Retina (tissue), 1 donor: Measurements from ENCODE around the gene PSTPIP1.

ENCODE experiments used
- DNase-seq: peaks from one replicate; pipeline ENCODE4 v3.0.0-alpha.2; 2016

PSTPIP1 gene

DNA sequence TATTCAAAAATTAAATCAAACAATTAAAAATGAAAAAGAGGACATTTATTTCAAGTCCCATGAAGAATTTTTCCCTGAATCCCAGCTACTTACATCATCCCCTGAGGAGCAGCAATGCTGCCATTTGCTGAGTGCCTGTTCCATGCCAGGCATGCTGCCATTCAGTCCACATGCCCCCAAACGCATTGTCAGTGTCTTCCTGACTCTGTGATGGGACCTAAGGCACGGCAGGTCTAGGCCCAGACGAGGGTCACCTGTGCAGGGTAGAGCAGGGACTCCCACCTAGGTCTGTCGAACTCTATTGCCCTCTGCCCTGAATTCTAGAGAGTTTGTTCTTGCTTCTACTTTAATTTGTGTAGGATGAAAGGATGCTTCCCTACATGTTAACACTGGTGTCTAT lies 7.0 kb downstream of the PSTPIP1 start:
- no peak for DNase-seq

DNA sequence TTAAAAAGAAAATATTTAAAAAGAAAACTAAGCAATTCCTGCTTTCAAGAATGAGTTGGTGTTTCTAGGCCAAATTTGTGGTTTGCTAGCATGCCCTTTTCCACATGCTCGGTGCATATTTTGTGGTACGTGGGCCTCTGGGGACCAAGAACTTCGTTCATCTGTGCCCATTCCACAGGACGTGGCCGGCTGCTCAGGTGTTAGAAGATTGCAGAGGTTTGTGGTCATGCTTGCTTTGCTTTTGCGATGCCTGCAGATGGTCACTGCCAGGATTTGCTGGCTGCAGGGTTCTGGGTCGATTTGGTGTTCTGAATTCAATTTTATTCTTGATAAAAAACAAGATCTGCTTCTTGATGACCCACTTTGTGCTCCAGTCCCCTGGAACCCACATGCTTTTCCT lies 7.5 kb downstream of the PSTPIP1 start:
- DNase-seq = no peak

DNA sequence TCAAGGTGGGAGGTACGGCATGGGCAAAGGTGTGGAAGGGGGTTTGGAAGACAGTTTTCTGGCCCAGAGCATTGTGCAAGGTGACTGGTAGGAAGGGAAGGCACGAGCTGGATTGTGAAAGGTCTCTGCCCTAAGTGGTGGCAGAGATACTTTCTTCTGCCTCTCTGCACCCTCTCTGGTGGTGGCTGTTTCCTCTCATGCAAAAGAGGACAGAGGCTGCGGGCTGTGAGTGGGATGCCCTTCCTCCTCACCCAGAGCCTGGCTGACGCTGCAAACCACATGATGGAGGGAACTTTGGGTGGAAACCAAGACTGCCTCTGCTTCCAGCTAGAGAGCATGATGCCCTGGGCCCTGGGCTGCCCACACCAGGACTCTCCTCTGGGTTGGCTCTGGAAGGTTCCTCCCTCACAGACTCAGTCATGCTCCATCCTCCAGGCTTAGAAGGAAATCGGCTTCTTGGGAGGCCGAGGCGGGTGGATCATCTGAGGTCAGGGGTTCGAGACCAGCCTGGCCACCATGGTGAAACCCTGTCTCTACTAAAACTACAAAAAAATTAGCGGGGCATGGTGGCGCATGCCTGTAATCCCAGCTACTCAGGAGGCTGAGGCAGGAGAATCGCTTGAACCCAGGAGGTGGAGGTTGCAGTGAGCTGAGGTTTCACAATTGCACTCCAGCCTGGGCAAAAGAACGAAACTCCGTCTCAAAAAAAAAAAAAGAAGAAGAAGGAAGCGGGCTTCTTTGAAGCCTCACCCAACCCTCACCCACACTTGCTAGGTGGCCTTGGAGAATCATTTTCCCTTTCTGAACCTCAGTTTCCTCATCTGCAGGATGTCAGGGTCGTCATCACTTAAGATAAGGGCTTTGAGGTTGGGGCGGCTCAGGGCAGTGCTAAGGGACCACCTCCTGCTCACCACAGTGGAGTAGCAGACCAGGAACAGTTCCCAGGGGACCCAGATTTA lies 8.3 kb downstream of the PSTPIP1 start:
- no peak for DNase-seq

DNA sequence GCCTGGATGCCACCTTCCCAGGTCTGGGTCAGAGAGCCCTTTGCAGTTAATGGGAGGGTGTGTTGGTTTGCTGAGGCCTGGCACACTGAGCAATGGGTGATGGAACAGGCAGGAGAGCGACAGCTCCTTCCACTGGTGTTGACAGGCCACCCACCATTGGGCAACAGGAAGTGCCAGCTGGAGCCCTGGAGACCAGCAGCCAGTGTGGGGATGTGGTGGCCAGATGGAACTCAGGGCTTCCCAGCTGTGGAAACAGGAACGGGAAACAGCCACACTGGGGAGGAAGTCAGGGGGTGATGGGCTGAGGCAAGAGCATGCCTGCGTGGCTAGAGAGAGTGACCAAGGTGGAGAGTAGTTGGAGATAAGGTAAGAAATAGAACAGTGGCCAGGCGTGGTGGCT lies 9.3 kb downstream of the PSTPIP1 start:
- no peak for DNase-seq

DNA sequence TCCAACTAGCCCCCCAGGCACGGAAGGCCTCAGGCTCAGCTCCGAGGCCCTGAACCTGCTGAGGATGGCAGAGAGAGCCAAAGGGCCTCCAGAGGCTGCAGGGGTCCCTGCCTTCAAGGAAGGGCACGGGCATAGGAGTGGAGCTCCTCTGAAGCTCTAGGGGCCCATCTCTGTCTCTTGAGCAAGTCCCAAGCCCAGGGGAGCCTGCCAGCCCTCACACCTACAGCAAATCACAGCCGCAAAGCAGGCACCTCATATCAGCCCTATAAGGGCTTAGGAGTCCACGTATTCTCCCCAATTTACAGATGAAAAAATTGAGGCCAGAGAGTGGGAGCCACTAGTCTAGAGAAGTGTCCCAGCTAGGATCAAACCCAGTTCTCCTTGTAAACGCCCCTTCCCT lies 14.2 kb downstream of the PSTPIP1 start:
- DNase-seq = no peak

DNA sequence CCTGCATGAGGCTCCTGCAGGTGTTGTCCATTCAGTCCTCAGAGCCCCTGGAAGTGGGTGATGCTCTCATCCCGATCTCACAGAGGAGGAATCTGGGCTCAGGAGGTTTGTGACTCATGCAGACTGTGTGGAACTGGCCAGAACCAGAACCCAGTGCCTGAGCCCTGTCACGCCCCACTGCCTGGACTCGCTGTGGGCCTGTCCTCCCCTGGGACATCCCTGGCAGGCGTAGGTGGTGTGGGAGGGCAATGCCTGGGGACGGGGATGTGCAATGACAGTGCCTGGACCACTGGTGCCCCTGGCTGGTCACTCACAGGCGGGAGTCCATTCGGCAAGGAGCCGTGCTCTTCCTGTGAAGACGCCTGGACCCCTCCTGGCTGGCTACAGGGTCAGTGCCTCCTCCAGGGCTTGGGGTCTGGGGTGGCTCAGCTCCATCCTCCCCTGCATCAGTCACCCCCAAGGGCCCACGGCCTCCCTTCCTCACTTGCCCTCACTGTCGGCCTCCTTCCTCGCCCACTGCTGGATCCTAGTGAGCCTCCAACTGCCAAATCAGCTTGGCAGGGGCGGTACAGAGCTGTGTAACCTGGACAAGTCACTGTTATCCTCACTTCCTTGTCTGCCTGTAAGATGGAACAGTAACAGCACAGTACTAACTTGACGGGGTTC lies 14.9 kb downstream of the PSTPIP1 start:
- DNase-seq = no peak

DNA sequence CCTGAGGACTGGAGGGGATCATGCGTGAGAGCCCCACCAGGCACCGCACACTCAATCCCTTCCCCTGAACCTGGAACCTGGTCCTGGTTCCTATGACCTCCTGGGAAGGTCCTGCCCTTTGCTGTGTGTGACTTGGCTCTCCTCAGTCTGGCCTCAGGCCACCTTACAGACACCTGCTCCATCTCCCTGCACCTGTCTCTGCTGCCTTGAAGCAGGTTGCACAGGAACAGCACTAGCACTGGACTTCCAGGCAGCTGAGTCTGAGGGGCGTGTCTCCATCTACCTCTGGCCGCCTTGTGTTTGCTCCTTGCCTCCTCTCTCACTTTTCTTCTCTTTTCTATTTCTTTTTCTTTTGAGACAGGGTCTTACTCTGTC lies 15.4 kb downstream of the PSTPIP1 start:
- no peak for DNase-seq

DNA sequence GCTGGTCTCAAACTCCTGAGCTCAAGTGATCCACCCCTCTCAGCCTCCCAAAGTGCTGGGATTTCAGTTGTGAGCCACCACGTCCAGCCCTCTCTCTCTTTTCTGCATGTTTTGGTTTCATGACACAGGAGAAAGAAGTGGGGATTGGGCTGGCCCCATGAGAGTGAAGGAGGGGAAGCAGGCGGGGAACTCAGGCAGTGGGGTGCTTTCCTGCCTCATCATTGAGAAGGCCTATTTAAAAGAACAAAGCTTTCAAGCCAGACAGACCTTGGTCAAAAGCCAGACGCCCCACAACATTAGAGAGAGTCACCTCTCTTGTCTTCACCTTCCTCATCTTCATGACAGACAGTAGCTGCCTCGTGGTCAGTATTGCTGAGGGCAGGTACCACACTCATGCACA lies 15.9 kb downstream of the PSTPIP1 start:
- DNase-seq = no peak

DNA sequence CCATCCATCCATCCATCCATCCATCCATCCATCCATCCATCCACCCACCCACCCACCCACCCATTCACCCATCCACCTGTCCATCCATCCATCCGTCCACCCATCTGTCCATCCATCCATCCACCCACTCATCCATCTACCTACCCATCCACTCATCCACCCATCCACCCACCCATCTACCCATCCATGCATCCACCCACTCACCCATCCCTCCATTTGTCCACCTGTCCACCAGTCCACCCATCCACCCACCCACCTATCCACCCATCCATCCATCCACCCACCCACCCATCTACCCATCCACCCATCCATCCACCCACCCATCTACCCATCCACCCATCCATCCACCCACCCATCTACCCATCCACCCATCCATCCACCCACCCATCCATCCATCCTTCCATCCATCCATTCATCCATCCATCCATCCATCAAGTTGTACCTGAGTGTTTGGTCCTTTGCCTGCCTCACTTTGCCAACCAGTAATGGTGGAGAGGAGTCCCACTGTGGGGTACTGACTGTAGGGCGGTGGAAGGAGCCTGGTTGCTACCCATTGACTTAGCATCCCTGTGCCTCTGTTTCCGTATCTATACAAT lies 17.3 kb downstream of the PSTPIP1 start:
- no peak for DNase-seq

DNA sequence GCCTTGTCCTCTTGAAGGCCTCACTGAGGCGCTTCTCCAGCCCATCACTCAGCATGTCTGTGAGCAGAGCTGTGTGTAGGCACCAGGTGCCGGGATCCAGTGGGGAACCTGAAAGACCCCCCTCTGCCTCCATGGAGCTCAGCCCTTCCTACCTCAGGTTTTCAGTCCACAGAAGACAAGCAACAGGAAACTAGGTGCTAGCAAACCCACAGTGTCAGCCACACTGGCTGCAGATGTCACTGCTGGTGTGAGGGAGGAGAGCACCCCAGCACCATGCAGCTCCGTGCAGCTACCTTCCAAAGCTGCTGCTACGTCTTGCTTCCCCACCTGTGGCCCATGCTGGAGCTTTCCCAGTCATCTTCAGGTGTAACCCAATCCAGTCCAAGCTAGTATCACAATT lies 17.9 kb downstream of the PSTPIP1 start:
- no peak for DNase-seq

DNA sequence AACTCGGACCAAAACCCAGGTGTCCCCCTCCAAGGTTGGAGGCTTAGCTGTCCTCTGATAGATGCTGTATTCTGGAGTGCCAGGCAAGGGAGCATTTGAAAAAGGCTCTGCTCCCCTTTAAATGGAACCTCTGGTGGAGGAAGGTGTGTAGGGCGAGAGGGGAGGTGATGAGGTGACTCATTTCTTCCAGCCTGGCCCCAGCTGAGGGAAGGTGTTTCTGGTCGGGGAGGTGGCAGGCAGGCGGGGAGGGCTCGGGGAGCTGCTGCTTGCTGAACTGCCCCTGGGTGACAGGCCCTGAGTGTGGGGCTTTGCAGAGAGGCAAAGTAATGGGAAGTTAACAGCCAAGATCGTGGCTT lies 18.8 kb downstream of the PSTPIP1 start:
- DNase-seq = no peak

DNA sequence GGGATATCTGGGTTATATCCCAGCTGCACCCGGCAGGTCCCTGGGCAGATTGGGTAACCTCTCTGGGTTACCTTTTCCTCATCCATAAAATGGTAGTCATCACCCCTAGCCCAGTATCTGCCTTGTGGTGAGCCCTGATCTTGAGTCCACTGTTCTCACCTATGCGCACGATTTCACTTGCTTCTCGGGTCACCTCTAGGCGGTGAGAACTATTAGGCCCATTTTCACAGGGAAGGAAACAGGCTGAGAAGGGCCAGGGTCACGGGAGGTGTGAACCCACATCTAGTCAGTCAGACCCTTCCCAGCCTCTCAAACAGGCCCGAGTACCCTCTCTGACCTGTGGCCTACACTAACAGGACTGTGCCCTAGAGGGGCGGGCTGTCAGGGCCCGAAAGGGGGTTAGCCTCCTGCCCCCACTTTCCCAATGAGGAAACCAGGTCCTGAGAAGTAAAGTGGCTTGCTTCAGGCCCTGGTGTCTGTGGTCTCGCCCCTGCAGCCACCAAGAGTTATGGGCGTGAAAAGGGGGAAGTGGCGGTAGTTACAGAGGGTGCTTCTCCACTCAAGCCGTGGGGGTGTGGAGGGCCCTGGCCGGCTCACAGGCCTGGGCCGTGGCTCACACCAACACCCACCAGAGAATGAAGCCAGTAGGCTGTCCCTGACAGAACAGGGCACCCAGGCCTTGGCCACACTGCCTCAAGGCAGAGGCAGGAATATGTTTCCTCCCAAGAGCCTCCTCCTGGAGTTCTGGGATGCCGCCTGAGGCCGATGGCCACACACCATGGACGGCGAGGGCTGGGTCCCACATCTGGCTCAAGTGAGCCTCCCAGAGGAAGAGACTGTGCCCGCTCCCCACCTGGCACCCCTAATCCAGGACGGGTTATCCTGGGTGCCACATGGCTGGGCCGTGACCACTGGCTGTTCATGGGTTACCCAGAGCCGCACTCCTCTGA lies 19.5 kb downstream of the PSTPIP1 start:
- no peak for DNase-seq

DNA sequence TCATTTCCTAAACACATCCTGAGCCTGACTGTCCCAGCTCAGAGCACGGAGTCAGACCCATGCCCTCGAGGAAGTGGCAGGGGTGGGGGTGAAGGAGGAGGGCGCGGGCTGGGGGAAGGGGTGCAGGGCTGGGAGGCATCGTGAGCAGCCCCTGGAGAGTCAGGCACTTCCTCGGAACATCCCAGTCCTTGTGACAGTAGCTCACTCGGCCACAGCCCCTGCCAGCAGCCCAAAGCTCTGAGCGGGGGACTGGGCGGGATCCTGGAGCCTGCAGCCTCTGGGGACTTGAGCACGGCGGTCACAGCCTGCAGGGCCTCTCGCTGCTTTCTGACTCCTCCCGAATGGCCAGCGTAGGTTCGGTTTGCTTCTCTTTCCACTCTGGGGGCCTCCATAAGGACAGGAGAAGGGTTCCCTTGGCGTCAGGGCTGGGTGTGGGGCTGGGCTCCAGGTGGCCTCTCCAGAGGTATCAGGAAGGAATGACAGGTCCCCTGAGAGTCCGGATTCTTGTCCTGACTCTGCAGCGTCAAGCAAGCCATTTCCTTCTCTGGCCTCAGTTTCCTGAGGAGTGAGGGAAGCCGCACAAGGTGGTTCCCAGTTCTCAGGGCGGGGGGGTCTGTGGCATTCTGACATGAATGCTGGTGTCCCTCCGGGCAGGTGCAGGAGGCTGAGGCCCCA lies 20.9 kb downstream of the PSTPIP1 start:
- no peak for DNase-seq

DNA sequence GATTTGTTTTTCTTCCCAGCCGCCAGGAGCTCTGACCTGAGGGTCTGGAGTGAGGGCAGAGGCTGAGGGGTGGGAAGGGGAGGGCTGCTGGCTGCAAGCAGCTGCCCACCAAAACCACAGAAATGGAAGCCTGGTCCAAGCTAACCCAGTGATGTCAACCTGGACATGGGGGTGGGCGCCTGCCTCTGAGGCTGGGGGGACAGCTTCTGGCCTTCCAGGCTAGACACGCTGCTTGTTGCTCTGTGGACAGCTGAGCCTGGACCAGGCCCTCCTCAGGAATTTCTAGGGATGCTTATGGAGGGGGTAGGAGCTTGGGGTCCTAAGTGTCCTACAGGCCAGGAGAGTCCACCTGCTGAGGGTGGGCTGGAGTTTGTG lies 21.4 kb downstream of the PSTPIP1 start:
- no peak for DNase-seq

DNA sequence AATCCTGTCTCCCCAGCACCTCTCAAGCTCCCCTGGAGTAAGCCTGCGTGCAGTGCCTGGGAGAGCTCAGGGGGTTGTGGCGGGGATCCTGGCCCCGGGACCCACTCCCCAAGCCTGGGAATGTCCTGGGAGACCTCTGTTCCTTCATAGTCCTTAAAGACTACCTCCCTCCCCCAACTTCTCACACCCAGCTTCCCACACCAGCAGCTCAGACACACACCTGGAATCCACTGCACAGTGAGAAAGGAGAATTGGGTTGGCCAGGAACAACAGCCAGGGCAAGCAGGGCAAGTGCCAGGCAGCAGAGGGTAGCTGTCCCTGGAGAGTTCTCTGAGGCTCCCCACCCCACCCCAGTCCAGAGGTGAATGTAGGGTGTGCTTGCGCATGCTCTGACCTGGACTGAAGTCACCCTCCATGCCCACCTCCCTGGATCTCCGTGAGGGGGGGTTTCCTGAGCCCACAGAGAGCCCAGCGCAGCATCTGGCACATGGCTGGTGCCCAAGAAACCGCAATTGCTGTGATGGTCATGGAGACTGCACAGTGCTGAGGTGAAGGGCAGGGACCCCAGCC lies 22.2 kb downstream of the PSTPIP1 start:
- DNase-seq = no peak

DNA sequence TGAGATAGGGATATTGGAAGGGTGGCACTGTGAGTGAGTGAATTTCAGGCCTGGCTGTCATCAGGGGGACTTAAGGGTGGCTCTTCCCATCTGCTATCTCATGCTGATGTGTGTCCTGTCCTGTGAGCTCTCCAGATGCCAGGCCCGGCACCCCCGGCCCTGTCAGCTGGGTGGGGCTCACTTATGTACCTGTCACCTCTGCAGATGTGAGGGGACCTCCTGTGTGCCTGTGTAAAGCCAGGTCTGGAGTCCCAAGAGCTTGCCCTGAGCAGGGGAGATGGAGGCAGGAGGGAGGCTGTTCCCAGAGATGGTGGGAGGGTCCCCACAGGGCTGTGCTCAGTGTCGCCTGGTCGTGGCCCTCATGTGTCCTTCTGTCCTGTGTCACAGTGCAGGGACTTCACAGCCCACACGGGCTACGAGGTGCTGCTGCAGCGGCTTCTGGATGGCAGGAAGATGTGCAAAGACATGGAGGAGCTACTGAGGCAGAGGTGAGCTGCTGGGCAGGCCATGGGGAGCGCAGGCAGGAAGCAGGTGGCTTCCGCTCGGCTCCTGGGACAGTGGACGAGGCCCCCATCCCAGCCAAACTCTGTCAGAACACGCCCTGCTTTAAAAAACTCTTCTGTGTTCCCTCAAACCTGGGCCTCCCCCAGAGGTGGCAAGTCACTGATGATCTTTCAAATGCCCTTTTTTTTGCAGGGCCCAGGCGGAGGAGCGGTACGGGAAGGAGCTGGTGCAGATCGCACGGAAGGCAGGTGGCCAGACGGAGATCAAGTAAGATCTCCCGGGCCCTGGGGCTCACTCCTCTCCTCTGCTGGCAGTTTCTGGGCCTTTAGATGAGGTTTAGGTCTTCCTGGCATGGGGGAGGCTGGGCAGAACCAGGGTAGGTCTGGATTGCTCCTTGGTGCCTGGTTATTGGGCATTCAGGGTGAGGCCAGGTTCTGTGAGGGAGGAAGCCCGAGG lies 23.1 kb downstream of the PSTPIP1 start:
- DNase-seq = no peak

DNA sequence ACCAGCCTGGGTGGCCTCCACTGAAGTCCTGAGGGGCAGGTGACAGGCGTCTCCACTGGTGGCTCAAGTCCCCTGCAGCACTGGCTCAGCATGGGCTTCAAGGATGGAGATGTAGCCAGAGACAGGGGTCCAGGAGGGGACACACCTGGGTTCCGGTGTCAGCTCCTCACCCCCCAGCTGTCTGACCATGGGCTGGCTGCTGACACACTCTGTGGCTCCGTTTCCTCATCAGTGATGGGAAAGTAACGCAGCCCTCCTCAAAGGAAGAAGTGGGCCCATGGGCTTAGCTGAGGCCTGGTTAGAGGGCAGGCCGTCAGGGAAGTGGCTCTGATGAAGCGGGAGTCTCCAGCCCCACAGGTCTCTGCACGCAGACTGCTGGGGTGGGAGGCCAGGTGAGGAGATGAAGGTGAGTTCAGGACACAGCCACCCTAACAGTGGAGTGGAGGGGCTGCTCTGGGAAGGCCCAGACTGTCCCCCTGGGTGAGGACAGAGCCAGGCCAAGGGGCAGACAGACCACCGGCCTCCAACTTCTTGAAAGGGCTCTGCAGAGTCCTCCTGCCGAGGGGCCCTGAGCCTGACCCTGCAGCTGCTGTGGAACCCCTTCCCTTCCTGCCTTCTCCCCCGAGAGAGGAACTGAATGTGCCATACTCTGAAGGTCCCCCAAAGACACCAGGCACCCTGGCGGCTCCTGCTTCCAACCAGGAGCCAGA lies 24.0 kb downstream of the PSTPIP1 start:
- no peak for DNase-seq

DNA sequence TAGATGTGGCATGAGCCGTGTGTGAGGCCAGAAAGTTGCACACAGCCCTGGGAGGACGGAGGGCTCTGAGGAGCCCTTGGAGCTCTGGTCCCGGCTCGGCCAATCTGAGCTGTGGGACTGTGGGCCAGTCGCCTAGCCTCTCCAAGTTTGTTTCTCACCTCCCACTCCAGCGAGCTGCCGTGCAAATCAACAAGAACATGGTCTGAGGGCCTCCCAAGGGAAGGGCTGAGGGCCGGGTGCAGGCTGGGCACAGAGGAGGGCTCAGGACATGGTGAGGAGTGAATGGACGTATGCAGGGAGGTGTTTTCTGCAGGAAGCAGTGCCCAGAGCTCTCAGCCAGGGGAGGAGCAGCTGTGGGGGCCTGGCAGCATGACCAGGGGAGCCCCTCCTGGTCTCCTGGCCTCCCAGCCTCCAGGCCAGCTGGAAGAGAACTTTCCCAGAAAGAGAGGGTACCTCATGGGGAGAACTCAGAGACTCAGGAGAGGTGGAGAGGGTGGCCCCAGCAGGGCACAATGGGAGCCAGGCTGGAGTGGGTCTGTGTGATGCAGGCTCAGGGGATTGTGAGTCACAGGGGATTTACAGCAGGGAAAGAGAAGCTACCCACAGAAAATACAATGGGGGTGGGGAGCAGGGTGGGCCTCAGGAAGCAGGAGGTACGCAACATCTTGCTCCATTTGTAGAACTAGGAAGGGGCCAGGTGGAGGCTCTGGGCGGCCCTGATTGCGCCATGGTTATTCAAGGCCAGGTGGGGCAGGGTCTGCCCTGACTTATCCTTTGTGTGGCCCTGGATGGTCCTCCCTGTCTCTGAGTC lies 24.8 kb downstream of the PSTPIP1 start:
- DNase-seq = no peak
